Muscle of arm (tissue), 12 donors: ENCODE data around the gene CEP20. TPM values are rescaled to one million over a fixed set of nuclear protein-coding genes. Genes with fewer than 3 reads are reported as not detected.
A peak's percentile ranks its signal among the peaks of the same experiment; 100 is the strongest.

Experiments used
- DNase-seq: peaks from one replicate; pipeline ENCODE4 v3.0.0-alpha.2; 2013
- polyA plus RNA-seq, 12 donors: library from polyadenylated mRNA; unstranded; fragments of 120-200 nt; gene quantifications; one replicate each; pipeline ENCODE4 v1.2.1, GENCODE V29; 2013; ENCODE audit not compliant: insufficient read length in 12 of 12

The CEP20 gene
- polyA plus RNA-seq, 12 donors: 12.3 to 33.7 (median 27.6) TPM; not detected in 1

DNA sequence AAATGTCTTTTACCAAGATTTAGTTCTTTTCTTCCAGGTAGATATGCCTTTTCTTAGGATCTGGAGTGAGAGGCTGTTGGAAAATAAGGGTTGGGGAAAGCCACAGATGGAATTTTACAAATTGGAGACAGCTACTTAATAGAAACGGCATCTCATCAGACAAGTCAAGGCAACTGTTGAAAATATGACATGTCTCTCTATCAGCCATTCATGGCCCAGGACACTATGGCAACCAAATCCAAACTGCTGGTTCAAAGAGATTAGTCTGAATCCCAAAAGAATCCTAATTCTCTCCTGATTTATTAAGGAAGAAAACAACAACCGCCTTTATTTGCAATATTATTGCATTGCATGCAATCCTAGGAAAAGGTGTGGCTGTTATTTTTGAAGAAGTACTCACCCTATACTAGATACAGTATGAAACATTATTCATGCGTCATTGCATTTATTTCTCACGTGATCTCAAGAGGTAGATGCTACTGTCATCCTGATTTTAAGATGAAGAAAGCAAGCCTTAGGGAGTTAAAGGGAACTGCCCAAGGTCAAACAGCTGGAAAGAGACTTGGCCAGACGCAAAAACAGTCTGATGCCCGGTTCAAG, 12.6 kb upstream of the CEP20 start:
- DNase-seq: no peak

DNA sequence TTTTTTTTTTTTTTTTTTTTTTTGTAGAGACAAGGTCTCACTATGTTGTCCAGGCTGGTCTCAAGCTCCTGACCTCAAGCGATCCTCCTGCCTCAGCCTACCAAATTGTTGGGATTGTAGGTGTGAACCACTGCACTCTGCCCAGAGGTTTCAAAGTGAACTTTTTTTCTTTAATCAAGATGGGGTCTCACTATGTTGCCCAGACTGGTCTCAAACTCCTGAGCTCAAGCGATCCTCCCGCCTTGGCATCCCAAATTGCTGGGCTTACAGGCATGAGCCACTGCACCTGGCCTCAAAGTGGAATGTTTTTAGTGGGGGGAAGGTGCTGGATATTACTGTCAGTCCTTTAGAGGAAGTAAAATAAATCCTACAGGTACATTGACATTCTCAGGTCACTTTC, 12.0 kb upstream of the CEP20 start:
- no peak for DNase-seq

DNA sequence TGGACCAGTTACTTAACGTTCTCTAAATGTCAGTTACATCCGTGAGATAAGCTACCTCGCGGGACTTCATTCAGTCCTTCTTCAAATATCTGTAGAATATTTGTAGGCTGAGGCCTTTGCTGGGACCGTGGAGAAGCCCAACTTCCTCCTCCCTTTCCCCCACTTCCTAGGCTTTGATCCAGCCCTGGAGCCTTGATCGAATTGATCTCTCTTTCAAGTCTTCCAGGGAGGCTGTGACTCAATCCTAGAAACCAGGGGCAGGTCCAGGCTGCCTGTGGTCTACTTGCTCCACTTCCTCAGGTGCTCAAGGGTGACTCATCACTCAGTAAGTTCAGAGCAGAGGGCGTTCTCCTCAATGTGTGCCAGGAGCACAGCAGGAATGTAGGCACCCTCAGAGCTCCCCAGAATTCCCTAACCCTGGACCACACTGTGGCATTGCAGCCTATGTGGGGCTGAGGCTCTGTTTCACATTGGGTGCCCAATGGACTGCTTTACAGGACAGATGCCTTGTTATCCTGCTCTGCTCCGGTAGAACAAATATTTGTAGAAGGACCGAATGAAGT, 11.2 kb upstream of the CEP20 start:
- no peak for DNase-seq

DNA sequence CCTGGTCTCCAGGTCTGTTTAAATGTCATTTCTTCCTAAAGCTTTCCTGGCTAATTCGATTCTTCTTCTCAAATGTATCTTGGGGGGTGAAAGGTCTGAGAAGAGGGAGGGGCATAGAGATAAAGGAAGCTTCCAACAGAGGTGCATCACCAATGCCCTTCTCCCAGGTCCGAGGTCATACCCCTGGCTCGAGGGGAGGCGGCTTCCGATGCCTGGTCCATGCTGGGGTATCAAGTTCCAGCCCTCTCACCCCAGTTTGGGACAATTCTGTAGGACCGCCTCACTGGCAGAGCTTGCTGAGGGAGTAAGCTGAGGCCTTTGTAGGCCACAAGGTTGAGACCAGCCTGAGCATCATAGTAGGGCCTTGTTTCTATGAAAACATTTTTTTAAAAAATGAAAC, 10.3 kb upstream of the CEP20 start:
- DNase-seq: no peak

DNA sequence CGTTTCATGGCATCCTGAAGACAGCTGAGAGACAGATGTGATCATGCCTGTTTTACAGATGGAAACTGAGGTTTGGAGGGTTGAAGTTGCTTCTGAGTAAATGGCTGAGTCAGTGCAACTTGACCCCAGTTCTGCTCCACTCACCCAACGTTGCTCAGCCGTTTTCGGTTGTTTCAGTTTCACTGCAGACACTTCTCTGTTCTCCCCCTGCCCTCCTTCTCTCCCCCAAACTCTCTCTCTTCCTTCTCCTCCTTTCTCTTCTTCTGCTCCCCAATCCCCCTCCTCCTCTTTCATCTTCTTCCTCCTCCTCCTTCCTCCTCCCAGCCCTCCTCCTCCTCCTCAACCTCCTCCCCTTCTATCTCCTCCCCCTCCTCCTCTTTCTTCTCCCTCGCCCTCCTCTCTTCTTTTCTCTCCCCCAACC, 9.4 kb upstream of the CEP20 start:
- DNase-seq: no peak

DNA sequence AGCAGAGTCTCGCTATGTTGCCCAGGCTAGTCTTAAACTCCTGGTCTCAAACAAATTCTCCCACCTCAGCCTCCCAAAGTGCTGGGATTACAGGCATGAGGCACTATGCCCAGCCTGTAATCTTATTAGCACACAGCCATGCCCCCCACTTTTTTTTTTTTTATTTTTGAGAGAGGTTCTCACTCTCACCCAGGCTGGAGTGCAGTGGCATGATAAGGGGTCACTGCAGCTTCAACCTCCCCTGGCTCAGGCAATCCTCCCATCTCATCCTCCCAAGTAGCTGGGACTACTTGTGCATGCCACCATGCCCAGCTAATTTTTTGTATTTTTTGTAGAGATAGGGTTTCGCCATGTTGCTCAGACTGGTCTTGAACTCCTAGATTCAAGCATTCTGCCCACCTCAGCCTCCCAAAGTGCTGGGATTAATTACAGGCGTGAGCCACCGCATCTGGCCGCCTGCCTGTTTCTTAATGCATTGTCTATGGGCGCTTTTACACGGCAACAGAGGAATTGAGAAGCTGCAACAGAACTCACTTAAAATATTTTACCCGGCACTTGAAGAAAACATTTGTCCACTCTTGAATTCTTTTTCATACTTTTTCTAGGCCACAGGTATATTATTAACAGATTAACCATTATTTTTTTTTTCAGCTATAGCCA, 8.8 kb upstream of the CEP20 start:
- no peak for DNase-seq

DNA sequence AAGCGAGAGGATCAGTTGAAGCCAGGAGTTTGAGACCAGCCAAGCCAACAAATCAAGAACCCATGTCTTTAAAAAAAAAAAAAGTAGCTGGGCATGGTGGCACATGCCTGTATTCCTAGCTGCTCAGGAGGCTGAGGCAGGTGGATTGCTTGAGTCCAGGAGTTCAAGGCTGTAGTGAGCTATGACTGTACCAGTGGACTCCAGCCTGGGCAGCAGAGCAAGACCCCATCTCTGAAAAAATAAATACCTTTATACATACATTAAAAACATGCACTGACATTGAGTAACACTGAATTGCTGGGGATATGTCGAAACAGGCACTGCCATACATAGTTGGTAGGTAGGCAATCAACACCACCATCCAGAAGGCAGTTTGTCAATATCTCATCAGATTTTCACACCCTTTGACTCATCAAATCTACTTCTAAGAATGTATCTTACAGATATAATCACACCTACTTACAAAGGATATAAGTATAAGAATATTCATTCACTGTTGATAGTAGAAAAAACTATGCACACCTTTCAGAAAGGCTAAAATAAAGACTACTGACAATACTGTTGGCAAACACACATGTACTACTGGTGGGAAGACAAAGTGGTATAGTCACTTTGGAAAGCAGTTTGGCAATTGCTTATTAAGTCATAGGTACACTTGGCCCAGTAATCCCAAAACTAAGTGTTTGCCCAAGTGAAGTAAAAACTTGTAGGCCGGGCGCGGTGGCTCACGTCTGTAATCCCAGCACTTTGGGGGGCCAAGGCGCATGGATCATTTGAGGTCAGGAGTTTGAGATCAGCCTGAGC, 6.4 kb upstream of the CEP20 start:
- no peak for DNase-seq

DNA sequence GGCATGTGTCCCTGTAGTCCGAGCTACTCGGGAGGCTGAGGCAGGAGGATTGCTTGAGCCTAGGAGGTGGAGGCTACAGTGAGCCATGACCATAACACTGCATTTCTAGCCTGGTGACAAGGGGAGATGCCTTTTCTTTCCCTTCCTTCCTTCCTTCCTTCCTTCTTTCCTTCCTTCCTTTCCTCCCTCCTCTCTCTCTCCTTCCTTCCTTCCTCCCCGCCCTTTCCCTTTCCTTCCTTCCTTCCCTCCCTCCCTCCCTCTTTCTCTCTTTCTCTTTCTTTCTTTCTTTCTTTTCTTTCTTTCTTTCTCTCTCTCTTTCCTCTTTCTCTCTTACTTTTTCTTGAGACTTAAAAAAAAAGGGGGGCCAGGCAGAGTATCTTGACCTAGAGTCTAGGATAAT, 3.1 kb upstream of the CEP20 start:
- DNase-seq: no peak

DNA sequence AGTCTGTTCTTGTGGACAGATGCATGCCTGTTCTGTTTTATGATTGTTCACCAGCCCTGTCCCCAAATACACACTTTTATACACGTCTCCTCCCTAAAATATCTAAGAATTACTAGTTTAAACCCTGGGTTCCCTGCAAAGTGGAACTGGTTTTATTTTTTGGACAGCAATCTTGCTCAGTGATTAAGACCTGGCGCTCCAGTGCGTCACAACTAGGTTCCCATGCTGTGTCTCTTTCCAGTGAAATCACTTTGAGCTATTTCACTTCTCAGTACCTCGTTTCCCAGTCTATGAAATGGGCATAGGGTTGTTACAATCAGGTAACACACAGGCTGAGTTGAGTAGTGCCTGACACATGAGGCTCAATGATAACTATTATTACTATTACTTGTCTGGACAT, 1.1 kb downstream of the CEP20 start:
- DNase-seq: no peak

DNA sequence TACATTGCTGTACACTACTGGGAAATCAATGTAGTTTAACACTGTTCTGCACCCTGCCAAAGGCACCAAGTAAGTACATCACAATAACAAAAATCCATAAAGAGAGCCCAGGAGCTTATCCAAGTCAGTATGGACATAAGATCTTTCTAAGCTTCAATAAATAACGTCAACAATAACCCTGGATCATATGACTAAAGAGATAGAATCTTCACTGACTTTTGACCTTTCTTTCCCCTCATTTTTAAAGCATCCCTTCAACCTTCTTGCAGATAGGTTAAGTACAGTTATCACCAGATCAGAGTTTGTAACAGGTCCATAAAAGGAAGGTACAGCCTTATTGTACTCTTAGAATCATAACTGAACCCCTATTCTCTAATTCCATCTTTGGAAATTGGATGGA, 2.3 kb downstream of the CEP20 start:
- DNase-seq: no peak

DNA sequence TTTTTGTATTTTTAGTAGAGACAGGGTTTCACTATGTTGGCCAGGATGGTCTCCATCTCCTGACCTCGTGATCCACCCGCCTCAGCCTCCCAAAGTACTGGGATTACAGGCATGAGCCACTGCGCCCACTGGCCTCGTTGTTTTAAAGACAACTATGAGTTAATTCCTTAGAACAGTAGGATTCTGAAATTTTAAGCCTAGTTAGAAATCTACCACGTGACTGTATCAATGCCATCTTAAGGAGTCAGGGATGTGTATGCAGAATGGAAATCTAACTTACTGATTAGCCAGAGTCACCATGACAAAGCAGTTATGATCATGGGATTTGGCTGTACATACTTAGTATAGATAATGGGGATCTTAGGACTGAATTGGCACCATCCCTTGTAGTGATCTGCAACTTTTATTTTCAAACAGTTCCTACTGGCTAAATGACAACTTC, 2.8 kb downstream of the CEP20 start:
- DNase-seq: no peak

DNA sequence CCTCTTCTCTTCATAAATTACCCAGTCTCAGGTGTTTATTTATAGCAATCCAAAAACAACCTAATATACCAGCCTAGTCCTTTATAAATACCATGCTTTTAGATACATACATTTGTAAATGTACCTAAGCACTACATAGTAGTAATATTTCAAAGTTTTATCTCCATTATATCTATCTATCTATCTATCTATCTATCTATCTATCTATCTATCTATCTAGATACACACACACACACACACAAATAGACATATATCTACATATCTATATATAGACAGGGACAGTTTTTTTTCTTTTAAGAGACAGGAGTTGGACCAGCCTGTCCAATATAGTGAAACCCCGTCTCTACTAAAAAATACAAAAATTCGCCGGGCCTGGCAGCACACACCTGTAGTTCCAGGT, 5.8 kb downstream of the CEP20 start:
- no peak for DNase-seq

DNA sequence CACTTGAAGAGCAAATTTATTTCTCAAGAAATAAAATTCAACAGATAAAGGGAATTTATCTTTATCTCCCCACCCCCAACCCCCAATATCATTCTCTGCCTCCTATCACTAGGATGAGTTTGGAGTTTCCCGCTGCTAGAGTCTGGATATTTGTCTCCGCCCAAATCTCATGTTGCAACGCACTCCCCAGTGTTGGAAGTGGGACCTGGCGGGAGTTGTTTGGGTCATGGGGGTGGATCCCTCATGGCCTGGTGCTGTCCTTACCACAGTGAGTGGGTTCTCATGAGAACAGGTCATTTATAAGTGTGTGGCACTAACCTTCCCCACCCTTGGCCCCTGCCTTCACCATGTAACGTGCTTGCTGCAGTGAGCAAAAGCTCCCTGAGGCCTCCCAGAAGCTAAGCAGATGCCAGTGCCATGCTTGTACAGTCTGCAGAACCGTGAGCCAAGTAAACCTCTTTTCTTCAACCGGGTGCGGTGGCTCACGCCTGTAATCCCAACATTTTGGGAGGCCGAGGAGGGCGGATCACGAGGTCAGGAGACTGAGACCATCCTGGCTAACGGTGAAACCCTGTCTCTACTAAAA, 6.5 kb downstream of the CEP20 start:
- DNase-seq: no peak

DNA sequence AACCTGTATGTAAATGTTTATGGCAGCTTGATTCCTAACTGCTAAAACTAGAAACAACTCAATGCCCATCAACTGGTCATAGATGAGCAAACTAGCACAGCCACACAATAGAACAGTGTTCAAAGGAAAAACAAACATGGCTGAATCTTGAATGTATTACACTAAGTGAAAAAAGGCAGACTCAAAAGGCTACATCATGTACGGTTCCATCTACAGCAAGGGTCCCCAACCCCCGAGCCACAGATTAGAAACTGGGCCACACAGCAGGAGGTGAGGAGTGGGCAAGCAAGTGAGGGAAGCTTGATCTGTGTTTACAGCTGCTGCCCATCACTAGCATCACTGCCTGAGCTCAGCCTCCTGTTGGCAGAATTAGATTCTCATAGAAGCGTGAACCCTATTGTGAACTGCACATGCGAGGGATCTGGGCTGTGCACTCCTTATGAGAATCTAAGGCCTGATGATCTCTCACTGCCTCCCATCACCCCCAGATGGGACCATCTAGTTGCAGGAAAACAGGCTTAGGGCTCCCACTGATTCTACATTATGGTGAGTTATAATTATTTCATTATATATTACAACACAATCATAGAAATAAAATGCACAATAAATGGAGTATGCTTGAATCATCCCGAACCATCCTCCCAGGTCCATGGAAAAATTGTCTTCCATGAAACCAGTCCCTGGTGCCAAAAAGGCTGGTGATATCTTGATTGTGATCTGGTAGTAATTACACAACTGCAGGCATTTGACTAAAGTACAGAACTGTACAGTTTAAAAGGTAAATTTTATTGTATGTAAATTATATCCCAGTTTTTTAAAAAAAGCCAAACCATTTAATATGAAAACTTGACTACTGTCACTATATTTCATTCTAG, 7.7 kb downstream of the CEP20 start:
- DNase-seq: no peak

DNA sequence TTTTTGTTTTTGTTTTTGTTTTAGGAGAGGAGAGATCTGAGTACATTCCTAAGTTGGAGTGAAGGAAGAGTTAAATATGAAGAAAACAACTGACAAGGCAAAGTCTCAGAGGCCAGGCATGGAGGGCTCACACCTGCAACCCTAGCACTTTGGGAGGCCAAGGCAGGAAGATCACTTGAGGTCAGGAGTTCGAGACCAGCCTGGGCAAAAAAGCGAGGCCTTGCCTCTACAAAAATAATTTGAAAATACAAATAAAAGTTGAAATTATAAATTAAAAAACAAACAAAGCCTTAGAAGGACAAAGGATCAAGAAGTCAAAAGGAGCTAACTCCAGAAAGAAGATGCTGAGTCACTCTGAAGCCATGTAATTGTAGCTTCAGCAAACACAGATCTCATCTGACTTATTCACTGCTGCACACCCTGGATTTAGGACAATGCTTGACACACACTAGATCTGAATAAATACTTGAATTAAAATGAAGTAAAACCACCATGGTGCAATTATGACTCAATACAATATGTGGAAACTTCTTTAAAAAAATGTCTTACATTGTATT, 9.1 kb downstream of the CEP20 start:
- DNase-seq: no peak

DNA sequence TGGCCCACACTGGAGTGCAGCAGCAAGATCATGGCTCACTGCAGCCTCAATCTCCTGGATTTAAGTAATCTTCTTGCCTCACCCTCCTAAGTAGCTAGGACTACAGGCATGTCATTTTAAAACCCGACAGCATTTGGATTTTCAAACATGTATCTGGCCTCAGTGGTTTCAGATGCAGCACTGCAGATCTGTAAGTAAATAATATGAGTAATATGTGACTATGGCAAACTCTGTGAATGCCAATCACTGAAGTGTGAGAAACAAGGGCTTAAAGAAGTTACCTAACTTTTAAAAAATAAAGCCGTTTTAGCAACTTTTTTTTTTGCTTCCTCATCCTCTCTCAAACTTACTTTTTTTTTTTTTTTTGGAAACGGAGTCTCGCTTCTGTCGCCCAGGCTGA, 11.9 kb downstream of the CEP20 start:
- no peak for DNase-seq

DNA sequence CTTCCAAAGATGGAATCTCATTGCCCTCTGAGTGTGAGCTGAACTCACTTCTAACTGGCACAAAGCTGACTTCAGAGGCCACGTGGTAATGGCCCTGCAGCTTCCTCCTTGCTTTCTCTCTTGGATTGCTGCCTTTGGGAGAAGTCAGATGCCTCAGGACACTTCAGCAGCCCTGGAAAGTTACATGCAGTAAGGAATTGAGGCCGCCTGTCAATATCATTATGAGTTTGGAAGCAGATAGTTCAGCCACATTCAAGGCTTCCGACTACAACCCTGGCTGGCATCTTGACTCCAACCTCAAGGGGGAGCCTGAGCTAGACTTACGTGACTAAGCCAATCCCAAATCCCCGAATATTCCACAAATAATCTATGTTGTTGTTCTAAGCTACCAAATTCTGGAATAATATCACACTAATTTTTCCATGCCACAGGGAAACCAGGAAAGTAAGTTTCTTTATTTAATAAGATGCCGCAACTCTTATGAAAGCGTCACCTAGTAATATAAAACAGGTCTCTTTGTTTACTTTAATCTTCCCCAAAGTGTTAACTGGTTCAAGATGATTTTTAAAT, 13.6 kb downstream of the CEP20 start:
- DNase-seq: peak; percentile 60

DNA sequence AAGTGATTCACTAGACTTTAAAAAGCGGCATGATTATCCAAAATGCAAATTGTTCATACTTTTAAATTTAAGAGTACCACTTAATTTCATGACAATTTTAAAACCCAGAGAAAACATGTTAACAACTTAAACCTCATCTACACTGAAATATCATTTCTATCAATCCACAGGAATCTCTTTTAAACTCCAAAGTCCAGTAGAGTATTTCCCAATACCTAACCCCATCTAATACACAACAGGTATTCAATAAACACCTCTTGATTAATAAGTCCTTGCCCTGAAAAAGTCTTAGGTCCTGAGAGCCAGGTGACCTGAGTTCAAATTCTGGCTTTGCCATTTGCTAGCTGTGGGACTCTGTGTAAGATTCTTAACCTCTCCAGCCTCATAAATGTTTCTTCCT, 14.7 kb downstream of the CEP20 start:
- no peak for DNase-seq

DNA sequence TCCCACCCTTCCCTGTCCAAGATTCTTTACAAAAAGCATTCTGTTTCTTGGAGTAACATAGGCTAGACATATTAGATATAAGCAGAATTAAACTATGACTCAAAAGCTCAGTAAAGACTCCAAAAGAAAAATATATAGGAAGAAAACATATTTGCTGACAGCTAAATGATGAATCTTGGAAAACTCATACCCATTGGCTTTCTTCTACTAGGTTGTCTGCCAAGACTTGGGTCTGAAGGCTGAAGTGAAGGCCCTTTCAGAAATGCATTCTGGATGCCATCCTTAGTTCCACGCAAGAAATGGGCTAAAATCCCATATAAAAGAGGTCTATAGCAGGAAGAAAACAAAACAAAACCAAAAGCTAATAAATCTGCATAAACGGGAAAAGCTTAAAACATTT, 15.1 kb downstream of the CEP20 start:
- DNase-seq: no peak

DNA sequence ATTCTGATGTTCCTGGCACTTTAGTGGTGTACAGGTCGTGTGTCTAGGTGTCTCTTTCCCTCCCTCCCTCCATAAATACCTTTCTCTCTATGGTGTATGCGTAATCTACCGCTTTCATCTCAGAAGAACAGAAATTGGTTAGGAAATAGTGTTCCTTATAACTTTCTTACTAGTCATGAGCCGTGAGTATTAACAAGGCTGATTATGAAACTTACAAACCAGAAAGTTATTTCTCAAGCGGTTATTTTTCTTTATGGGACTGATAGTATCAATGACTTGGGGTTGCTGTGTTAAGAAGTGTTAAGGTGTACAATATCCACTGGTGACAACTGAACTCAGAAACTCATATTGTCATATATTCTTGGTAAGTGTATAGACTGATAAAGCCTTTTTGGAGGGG, 18.4 kb downstream of the CEP20 start:
- DNase-seq: no peak

DNA sequence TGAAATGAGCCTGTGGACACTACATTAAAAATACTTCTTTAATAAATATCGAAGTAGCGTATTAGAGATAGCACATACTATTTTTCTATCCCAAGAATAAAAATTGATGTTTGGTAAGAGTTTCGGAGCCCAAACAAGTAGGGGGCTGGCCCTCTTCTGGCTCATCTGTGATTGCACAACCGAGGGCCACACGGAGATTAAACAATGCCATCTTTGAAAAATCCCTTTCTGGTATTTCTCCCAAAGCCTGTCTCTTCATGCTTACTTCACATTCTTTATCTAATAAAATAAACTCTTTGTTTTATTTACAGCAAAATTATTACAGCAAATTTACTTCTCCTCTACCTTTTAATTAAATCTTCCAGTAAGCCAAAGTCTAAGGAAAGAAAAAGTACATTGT, 22.0 kb downstream of the CEP20 start:
- DNase-seq: no peak
